Measurements from ENCODE around the gene INSYN2B. TPM values are rescaled to one million over a fixed set of nuclear protein-coding genes. Genes with fewer than 3 reads are reported as not detected.

INSYN2B gene
- total RNA-seq, 1 experiment from 2014 or later = not detected

DNA sequence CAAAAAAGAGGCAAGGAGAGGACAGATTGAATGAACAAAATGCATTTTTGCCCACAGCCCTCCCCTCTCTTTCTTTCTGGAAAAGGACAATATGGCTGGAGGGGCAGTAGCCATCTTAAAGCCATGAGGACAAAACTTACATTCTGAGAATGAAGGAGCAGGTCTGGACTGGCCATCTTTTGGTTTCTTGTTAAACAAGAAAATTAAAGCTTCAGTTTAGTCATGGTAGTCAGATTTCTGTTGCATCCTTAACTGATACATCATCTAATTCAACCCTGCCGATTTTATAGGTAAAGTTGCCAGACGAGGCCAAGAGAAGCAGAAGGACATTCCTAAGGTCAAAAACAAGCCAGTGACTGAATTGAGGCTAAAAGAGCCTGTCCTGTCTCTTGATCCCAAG lies 31.5 kb upstream of the INSYN2B start:
- H3K27me3 ChIP-seq (ENCODE audit: insufficient read depth, low read length) = peaks cover 85% of the 10 kb centered on the region
- TF ChIP-seq CBX3 (IDR thresholded peaks at IDR 0.05; ENCODE audit: low read depth) = no peak
- TF ChIP-seq, protein P1, sequence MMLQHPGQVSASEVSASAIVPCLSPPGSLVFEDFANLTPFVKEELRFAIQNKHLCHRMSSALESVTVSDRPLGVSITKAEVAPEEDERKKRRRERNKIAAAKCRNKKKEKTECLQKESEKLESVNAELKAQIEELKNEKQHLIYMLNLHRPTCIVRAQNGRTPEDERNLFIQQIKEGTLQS (IDR thresholded peaks at IDR 0.05) = no peak
- TF ChIP-seq, protein P2, sequence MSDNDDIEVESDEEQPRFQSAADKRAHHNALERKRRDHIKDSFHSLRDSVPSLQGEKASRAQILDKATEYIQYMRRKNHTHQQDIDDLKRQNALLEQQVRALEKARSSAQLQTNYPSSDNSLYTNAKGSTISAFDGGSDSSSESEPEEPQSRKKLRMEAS (IDR thresholded peaks at IDR 0.05) = no peak
- TF ChIP-seq, protein P3, sequence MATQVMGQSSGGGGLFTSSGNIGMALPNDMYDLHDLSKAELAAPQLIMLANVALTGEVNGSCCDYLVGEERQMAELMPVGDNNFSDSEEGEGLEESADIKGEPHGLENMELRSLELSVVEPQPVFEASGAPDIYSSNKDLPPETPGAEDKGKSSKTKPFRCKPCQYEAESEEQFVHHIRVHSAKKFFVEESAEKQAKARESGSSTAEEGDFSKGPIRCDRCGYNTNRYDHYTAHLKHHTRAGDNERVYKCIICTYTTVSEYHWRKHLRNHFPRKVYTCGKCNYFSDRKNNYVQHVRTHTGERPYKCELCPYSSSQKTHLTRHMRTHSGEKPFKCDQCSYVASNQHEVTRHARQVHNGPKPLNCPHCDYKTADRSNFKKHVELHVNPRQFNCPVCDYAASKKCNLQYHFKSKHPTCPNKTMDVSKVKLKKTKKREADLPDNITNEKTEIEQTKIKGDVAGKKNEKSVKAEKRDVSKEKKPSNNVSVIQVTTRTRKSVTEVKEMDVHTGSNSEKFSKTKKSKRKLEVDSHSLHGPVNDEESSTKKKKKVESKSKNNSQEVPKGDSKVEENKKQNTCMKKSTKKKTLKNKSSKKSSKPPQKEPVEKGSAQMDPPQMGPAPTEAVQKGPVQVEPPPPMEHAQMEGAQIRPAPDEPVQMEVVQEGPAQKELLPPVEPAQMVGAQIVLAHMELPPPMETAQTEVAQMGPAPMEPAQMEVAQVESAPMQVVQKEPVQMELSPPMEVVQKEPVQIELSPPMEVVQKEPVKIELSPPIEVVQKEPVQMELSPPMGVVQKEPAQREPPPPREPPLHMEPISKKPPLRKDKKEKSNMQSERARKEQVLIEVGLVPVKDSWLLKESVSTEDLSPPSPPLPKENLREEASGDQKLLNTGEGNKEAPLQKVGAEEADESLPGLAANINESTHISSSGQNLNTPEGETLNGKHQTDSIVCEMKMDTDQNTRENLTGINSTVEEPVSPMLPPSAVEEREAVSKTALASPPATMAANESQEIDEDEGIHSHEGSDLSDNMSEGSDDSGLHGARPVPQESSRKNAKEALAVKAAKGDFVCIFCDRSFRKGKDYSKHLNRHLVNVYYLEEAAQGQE (IDR thresholded peaks at IDR 0.05; ENCODE audit: low read depth) = no peak
- DNase-seq (ENCODE audit: low read depth, low spot score) (no peak), ATAC-seq (no peak)
- no TSS peak for BruUV-seq (replicated peaks)
- H3K9me3 ChIP-seq (ENCODE audit: control insufficient read depth in 1 of 2, insufficient read depth in 1 of 2, low read depth in 1 of 2, low read length in 2 of 2) = no peaks in the 10 kb centered on the region
- CTCF ChIA-PET = no interaction called here
- H2AFZ ChIP-seq (ENCODE audit: low read depth, low read length, poor library complexity, severe bottlenecking) = no peak overlapping the region
- H3K4me3 ChIP-seq (replicated peaks in 1 of 2; ENCODE audit: low read depth in 1 of 2, low read length in 2 of 2) = no peak overlapping the region
- RAD21 ChIA-PET (ENCODE audit: low non-redundant PET in 1 of 2, low total read pairs in 2 of 2, uncharacterized antibody in 2 of 2, unreplicated experiment in 2 of 2) = no interaction called here
- POLR2A ChIA-PET = no interaction called here
- no peaks in the 10 kb centered on the region for H3K79me2 ChIP-seq (ENCODE audit: insufficient read depth, low read length)
- H3K9me2 ChIP-seq (ENCODE audit: insufficient read depth) = no peaks in the 10 kb centered on the region
- no peak overlapping the region for H3K4me2 ChIP-seq (ENCODE audit: low read length)
- no peak overlapping the region for H3K9ac ChIP-seq (ENCODE audit: low read length)
- H3K4me1 ChIP-seq (ENCODE audit: control insufficient read depth in 1 of 2, insufficient read depth in 2 of 2, low read length in 2 of 2) = no peaks in the 10 kb centered on the region
- no peak overlapping the region for H3K27ac ChIP-seq (ENCODE audit: low read depth, low read length)
- intact Hi-C loops (cut with micrococcal nuclease) = no loop called here
- no peaks in the 10 kb centered on the region for H3K36me3 ChIP-seq (ENCODE audit: control insufficient read depth in 1 of 2, insufficient read depth in 2 of 2, low read length in 2 of 2)
- no peaks in the 10 kb centered on the region for H4K20me1 ChIP-seq (ENCODE audit: insufficient read depth)

DNA sequence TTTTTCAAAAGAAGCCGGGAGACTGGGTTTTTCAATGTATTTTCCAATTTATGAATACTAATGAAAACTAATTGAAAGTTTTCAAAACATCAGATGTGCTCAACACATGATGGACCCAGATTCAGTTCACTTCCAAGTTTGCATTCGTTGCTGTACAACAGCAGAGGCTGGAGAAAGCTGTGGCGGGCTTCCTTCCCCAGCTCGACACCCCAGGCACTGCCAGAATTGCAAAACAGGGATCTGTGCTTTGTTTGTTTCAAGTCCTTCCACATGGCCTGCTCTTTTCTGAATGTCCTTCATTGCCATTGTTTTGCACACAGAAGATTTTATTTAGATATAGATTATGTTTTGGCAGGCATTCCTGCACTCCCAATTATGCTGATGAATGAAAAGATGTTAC lies 30.3 kb upstream of the INSYN2B start:
- CTCF ChIA-PET = no interaction called here
- Histone ChIP-seq H3K9ac (ENCODE audit: low read length) (no peak overlapping the region), H3K79me2 (ENCODE audit: insufficient read depth, low read length) (no peaks in the 10 kb centered on the region), H4K20me1 (ENCODE audit: insufficient read depth) (no peaks in the 10 kb centered on the region), H3K9me3 (ENCODE audit: control insufficient read depth in 1 of 2, insufficient read depth in 1 of 2, low read depth in 1 of 2, low read length in 2 of 2) (no peaks in the 10 kb centered on the region), H3K9me2 (ENCODE audit: insufficient read depth) (no peaks in the 10 kb centered on the region), H3K4me1 (ENCODE audit: control insufficient read depth in 1 of 2, insufficient read depth in 2 of 2, low read length in 2 of 2) (no peaks in the 10 kb centered on the region), H3K27ac (ENCODE audit: low read depth, low read length) (no peak overlapping the region), H3K36me3 (ENCODE audit: control insufficient read depth in 1 of 2, insufficient read depth in 2 of 2, low read length in 2 of 2) (no peaks in the 10 kb centered on the region), H3K4me3 (replicated peaks in 1 of 2; ENCODE audit: low read depth in 1 of 2, low read length in 2 of 2) (no peak overlapping the region), H2AFZ (ENCODE audit: low read depth, low read length, poor library complexity, severe bottlenecking) (no peak overlapping the region), H3K27me3 (ENCODE audit: insufficient read depth, low read length) (peaks cover 84% of the 10 kb centered on the region), H3K4me2 (ENCODE audit: low read length) (no peak overlapping the region)
- POLR2A ChIA-PET = no interaction called here
- intact Hi-C loops (cut with micrococcal nuclease) = no loop called here
- RAD21 ChIA-PET (ENCODE audit: low non-redundant PET in 1 of 2, low total read pairs in 2 of 2, uncharacterized antibody in 2 of 2, unreplicated experiment in 2 of 2) = no interaction called here
- ATAC-seq (no peak), DNase-seq (ENCODE audit: low read depth, low spot score) (no peak)
- BruUV-seq (replicated peaks) = no TSS peak
- TF ChIP-seq CBX3 (IDR thresholded peaks at IDR 0.05; ENCODE audit: low read depth) (no peak), TCF7L2 (IDR thresholded peaks at IDR 0.05; ENCODE audit: borderline replicate concordance, extremely low read depth, insufficient read depth, insufficient read length) (no peak), SIN3A (IDR thresholded peaks at IDR 0.05; ENCODE audit: low read depth) (no peak), EGR1 (IDR thresholded peaks at IDR 0.05; ENCODE audit: low read depth) (no peak), ZNF274 (IDR thresholded peaks at IDR 0.05; ENCODE audit: low read depth, low read length) (no peak), SP1 (IDR thresholded peaks at IDR 0.05; ENCODE audit: low read depth) (no peak), ELF1 (IDR thresholded peaks at IDR 0.05; ENCODE audit: borderline replicate concordance, low read depth) (no peak), CEBPB (IDR thresholded peaks at IDR 0.05; ENCODE audit: low read depth) (no peak), YY1 (IDR thresholded peaks at IDR 0.05; ENCODE audit: extremely low read depth, insufficient replicate concordance, low read depth, low read length) (no peak), RAD21 (IDR thresholded peaks at IDR 0.05; ENCODE audit: low read depth) (no peak)
- TF ChIP-seq, protein P1 (IDR thresholded peaks at IDR 0.05) = no peak
- TF ChIP-seq, protein P2 (IDR thresholded peaks at IDR 0.05) = no peak
